HT1080 (cell line): Measurements from ENCODE around the gene CFAP20DC. TPM values are rescaled to one million over a fixed set of nuclear protein-coding genes. Genes with fewer than 3 reads are reported as not detected.
"Not testable (repeated sequence)": the region's sequence is repeated elsewhere in the genome, so short reads cannot be mapped to it uniquely, and the experiment has no call there.

Source experiments
- DNase-seq: peaks from one replicate; pipeline ENCODE4 v3.0.0-alpha.2; 2015; ENCODE audit warnings: low read depth
- total RNA-seq: library from RNA; depleted of rRNA; stranded (reverse); fragments of >200 nt; shearing (Covaris generic); gene quantifications from 2 replicates; pipeline ENCODE4 v1.2.3, GENCODE V29; 2014

The CFAP20DC gene
- total RNA-seq, 1 experiment from 2014 or later = 1.0 TPM

- DNase-seq = no peak
Observed at GRCh38 chr3:58698246-58698645, 351.6 kb downstream of the CFAP20DC start.

- DNase-seq = no peak
Observed at GRCh38 chr3:58697561-58697960, 352.3 kb downstream of the CFAP20DC start.

GRCh38 chr3:58696813-58697212 lies 353.0 kb downstream of the CFAP20DC start:
- not testable (repeated sequence) for DNase-seq

GRCh38 chr3:58696093-58696492 lies 353.7 kb downstream of the CFAP20DC start:
- no peak for DNase-seq

GRCh38 chr3:58695284-58695683 lies 354.5 kb downstream of the CFAP20DC start:
- DNase-seq = not testable (repeated sequence)

- peak; percentile 25 for DNase-seq
Observed at GRCh38 chr3:58693940-58694850, 355.6 kb downstream of the CFAP20DC start.

GRCh38 chr3:58692484-58692883 lies 357.3 kb downstream of the CFAP20DC start:
- no peak for DNase-seq
